C4-2B (cell line): ENCODE data around the gene TP73.

Experiments
- CTCF ChIP-seq: fragments of 450-650 bp; conservative IDR thresholded peaks from 2 replicates; pipeline ENCODE4 v1.5.1; 2017; ENCODE audit warnings: mild to moderate bottlenecking
- ZFX ChIP-seq: fragments of 450-650 bp; IDR thresholded peaks from 2 replicates; pipeline ENCODE4 v1.6.1; 2017

- TF ChIP-seq CTCF (no peak), ZFX (no peak)
Measured at GRCh38 chr1:3669971-3670431, 17.7 kb downstream of the TP73 start.
